Peyer's patch (tissue), 4 donors: ENCODE results near the gene SVIP.

ENCODE experiments used
- CTCF ChIP-seq, 6 experiments: fragments of 450-650 bp in 4 of 6; fragments of 200-600 bp in 2 of 6; sonication (generic) in 1 of 6; IDR thresholded peaks; one replicate each; pipeline ENCODE4 v1.5.1; 2017 to 2019; ENCODE audit warnings: antibody characterized with exemption in 6 of 6, mild to moderate bottlenecking in 3 of 6, moderate library complexity in 1 of 6
- POLR2A ChIP-seq, 2 donors: fragments of 450-650 bp; IDR thresholded peaks; one replicate each; pipeline ENCODE4 v1.5.1; 2017; ENCODE audit warnings: antibody characterized with exemption in 2 of 2, mild to moderate bottlenecking in 2 of 2, moderate library complexity in 2 of 2

- no peak for TF ChIP-seq POLR2A (IDR thresholded peaks at IDR 0.05)
- TF ChIP-seq CTCF (IDR thresholded peaks at IDR 0.05) = no peak
These were observed 1.2 kb downstream of the SVIP start for GRCh38 chr11:22828373-22828772.
